Activated CD8-positive, alpha-beta memory T cell treated with anti-CD3 and anti-CD28 coated beads for 4 hours (primary cell): ENCODE results near the gene ITGA3.

Source experiments
- DNase-seq, 2 donors: peaks; one replicate each; pipeline ENCODE4 v3.0.0-alpha.2; 2020; ENCODE audit warnings: low read depth in 2 of 2

ITGA3 gene

GRCh38 chr17:50055426-50056216 is at the start of gene ITGA3:
ITGA3 (plus strand) TSS chr17:50056110; CDS start chr17:50056440, 330 bp downstream.
- peak; percentile 26 to 42 for DNase-seq

GRCh38 chr17:50009282-50009681 is 46.6 kb upstream of the ITGA3 start:
- no peak for DNase-seq

GRCh38 chr17:50013079-50013478 is 42.8 kb upstream of the ITGA3 start:
- no peak for DNase-seq

GRCh38 chr17:50014471-50015088 is 41.3 kb upstream of the ITGA3 start:
- DNase-seq: no peak

- no peak for DNase-seq
Measured at GRCh38 chr17:50015146-50015545, 40.8 kb upstream of the ITGA3 start.

GRCh38 chr17:50018909-50019308 is 37.0 kb upstream of the ITGA3 start:
- no peak for DNase-seq

- DNase-seq: no peak
Measured at GRCh38 chr17:50020841-50021599, 34.9 kb upstream of the ITGA3 start.

GRCh38 chr17:50021681-50022370 is 34.1 kb upstream of the ITGA3 start:
- no peak for DNase-seq

- no peak for DNase-seq
Measured at GRCh38 chr17:50022463-50023130, 33.3 kb upstream of the ITGA3 start.

- DNase-seq: no peak
Measured at GRCh38 chr17:50023520-50023919, 32.4 kb upstream of the ITGA3 start.

- DNase-seq: no peak
Measured at GRCh38 chr17:50024808-50025207, 31.1 kb upstream of the ITGA3 start.

GRCh38 chr17:50026046-50026675 is 29.7 kb upstream of the ITGA3 start:
- DNase-seq: no peak

- DNase-seq: peak; percentile 44 to 56
Measured at GRCh38 chr17:50026837-50027171, 29.1 kb upstream of the ITGA3 start.

GRCh38 chr17:50027172-50027880 is 28.6 kb upstream of the ITGA3 start:
- no peak for DNase-seq

GRCh38 chr17:50027881-50028735 is 27.8 kb upstream of the ITGA3 start:
- DNase-seq: no peak

GRCh38 chr17:50028736-50029120 is 27.2 kb upstream of the ITGA3 start:
- DNase-seq: no peak

GRCh38 chr17:50029185-50029584 is 26.7 kb upstream of the ITGA3 start:
- no peak for DNase-seq

- no peak for DNase-seq
Measured at GRCh38 chr17:50033316-50033715, 22.6 kb upstream of the ITGA3 start.
